ENCODE measurements around the gene SH3BGRL3.
"Not testable (repeated sequence)": the region's sequence is repeated elsewhere in the genome, so short reads cannot be mapped to it uniquely, and the experiment has no call there.

Gene SH3BGRL3

GRCh38 chr1:26318338-26319064 is 38.6 kb downstream of the SH3BGRL3 start:
- peak; percentile 16 for DNase-seq

GRCh38 chr1:26320896-26321295 is 41.0 kb downstream of the SH3BGRL3 start:
- DNase-seq: no peak

GRCh38 chr1:26321315-26322041 is 41.6 kb downstream of the SH3BGRL3 start:
- peak; percentile 93 for DNase-seq

GRCh38 chr1:26322042-26322331 is 42.1 kb downstream of the SH3BGRL3 start:
- DNase-seq: no peak

- DNase-seq: no peak
Measured at GRCh38 chr1:26323382-26323781, 43.5 kb downstream of the SH3BGRL3 start.

- no peak for DNase-seq
Measured at GRCh38 chr1:26324550-26324949, 44.7 kb downstream of the SH3BGRL3 start.

GRCh38 chr1:26327956-26328362 is 48.1 kb downstream of the SH3BGRL3 start:
- DNase-seq: peak; percentile 23

GRCh38 chr1:26328597-26328996 is 48.7 kb downstream of the SH3BGRL3 start:
- no peak for DNase-seq

- DNase-seq: not testable (repeated sequence)
Measured at GRCh38 chr1:26329380-26329779, 49.5 kb downstream of the SH3BGRL3 start.

GRCh38 chr1:26330276-26330675 is 50.4 kb downstream of the SH3BGRL3 start:
- DNase-seq: no peak
